ENCODE data around the gene GCK. TPM values are rescaled to one million over a fixed set of nuclear protein-coding genes. Genes with fewer than 3 reads are reported as not detected.

Gene GCK
- total and polyA plus RNA-seq, 2 of the 13 experiments (the other 11 are each of a cell fraction or from before 2014, with no cell fraction given) = not detected

DNA sequence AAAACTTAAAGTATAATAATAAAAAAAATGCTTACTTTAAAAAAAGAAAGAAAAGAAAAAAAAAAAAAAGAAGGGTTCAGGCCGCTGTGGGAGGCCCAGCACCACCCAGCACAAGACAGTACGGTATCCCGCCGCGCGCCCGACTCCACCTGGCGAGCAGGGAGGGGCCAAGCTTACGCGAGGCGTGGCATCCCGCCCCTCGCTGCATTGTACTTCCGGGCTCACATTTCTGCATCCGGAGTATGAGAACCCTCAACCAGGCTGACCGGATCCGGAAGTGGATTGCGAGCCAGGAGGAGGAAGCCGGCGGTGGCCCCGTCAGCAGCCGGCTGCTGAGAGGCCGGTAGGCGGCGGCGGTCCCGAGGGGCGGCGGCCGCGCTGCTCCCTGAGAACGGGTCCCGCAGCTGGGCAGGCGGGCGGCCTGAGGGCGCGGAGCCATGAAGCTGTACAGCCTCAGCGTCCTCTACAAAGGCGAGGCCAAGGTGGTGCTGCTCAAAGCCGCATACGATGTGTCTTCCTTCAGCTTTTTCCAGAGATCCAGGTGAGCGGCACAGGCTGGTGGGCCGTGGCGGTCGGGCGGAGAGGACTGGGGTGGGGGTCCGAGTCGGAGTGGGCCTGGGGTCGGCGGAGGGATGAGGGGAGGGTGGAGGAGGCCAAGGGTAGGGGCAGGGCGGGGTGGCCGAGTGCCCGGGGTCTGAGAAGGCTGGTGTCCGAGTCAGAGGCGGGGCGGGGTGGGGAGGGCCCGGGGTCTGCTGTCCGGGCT, 11.6 kb upstream of the GCK start, which contains the start of gene YKT6 (continued):
- TF ChIP-seq, protein P1, sequence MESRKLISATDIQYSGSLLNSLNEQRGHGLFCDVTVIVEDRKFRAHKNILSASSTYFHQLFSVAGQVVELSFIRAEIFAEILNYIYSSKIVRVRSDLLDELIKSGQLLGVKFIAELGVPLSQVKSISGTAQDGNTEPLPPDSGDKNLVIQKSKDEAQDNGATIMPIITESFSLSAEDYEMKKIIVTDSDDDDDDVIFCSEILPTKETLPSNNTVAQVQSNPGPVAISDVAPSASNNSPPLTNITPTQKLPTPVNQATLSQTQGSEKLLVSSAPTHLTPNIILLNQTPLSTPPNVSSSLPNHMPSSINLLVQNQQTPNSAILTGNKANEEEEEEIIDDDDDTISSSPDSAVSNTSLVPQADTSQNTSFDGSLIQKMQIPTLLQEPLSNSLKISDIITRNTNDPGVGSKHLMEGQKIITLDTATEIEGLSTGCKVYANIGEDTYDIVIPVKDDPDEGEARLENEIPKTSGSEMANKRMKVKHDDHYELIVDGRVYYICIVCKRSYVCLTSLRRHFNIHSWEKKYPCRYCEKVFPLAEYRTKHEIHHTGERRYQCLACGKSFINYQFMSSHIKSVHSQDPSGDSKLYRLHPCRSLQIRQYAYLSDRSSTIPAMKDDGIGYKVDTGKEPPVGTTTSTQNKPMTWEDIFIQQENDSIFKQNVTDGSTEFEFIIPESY (CRISPR knock-in tag; IDR thresholded peaks at IDR 0.05) = no peak
- TF ChIP-seq ZNF263 (CRISPR knock-in tag; IDR thresholded peaks at IDR 0.05) = no peak
- no peak for TF ChIP-seq ZNF558 (CRISPR knock-in tag; IDR thresholded peaks at IDR 0.05; ENCODE audit: borderline replicate concordance)
- TF ChIP-seq SAFB2 (CRISPR knock-in tag; IDR thresholded peaks at IDR 0.05; ENCODE audit: borderline replicate concordance, low read depth) = no peak; the same call in 1 of the 2 replicates
- TF ChIP-seq ZNF790 (CRISPR knock-in tag; IDR thresholded peaks at IDR 0.05; ENCODE audit: borderline replicate concordance) = no peak
- TF ChIP-seq MAFF (IDR thresholded peaks at IDR 0.05; ENCODE audit: low read depth, low read length) = no peak
- TF ChIP-seq ZNF17 (CRISPR knock-in tag; IDR thresholded peaks at IDR 0.05) = no peak
- TF ChIP-seq SP1 (IDR thresholded peaks at IDR 0.05) = no peak
- peak; percentile 81 for TF ChIP-seq SP1 (CRISPR knock-in tag; IDR thresholded peaks at IDR 0.05)
- no peak for TF ChIP-seq CEBPB (IDR thresholded peaks at IDR 0.05; ENCODE audit: borderline replicate concordance, low read depth, low read length)
- no peak for TF ChIP-seq EEA1 (CRISPR knock-in tag; IDR thresholded peaks at IDR 0.05; ENCODE audit: borderline replicate concordance)
- TF ChIP-seq HES4 (CRISPR knock-in tag; IDR thresholded peaks at IDR 0.05; ENCODE audit: borderline replicate concordance) = no peak
- TF ChIP-seq ZBTB10 (CRISPR knock-in tag; IDR thresholded peaks at IDR 0.05; ENCODE audit: borderline replicate concordance) = no peak
- TF ChIP-seq ZNF678 (CRISPR knock-in tag; IDR thresholded peaks at IDR 0.05) = no peak
- no peak for TF ChIP-seq IRX3 (CRISPR knock-in tag; IDR thresholded peaks at IDR 0.05; ENCODE audit: borderline replicate concordance, low read depth)
- TF ChIP-seq ZNF251 (CRISPR knock-in tag; IDR thresholded peaks at IDR 0.05) = no peak
- TF ChIP-seq ZNF672 (CRISPR knock-in tag; IDR thresholded peaks at IDR 0.05) = no peak
- peak; percentile 90 for TF ChIP-seq YEATS2 (CRISPR knock-in tag; IDR thresholded peaks at IDR 0.05; ENCODE audit: borderline replicate concordance)
- TF ChIP-seq, protein P2, sequence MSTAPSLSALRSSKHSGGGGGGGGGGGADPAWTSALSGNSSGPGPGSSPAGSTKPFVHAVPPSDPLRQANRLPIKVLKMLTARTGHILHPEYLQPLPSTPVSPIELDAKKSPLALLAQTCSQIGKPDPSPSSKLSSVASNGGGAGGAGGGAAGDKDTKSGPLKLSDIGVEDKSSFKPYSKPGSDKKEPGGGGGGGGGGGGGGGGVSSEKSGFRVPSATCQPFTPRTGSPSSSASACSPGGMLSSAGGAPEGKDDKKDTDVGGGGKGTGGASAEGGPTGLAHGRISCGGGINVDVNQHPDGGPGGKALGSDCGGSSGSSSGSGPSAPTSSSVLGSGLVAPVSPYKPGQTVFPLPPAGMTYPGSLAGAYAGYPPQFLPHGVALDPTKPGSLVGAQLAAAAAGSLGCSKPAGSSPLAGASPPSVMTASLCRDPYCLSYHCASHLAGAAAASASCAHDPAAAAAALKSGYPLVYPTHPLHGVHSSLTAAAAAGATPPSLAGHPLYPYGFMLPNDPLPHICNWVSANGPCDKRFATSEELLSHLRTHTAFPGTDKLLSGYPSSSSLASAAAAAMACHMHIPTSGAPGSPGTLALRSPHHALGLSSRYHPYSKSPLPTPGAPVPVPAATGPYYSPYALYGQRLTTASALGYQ (CRISPR knock-in tag; IDR thresholded peaks at IDR 0.05) = peak; percentile 41; the same call in 1 of the 2 replicates
- TF ChIP-seq NAIF1 (CRISPR knock-in tag; IDR thresholded peaks at IDR 0.05; ENCODE audit: borderline replicate concordance) = no peak
- peak; percentile 69; the same call in 1 of the 2 replicates for TF ChIP-seq ZNF747 (CRISPR knock-in tag; IDR thresholded peaks at IDR 0.05; ENCODE audit: borderline replicate concordance)
- 0 out of 2 replicates have a peak, but pooled peaks have one; percentile 67 for TF ChIP-seq MXD4 (CRISPR knock-in tag; IDR thresholded peaks at IDR 0.05)
- TF ChIP-seq NFE2L1 (CRISPR knock-in tag; IDR thresholded peaks at IDR 0.05; ENCODE audit: borderline replicate concordance) = no peak

Measured in HepG2 (cell line).